PFSK-1 (cell line): ENCODE data around the gene NUDT16L1.

Source experiments
- POLR2AphosphoS5 ChIP-seq: IDR thresholded peaks from 2 replicates; pipeline ENCODE4 v1.6.1; 2012; ENCODE audit warnings: low read depth, mild to moderate bottlenecking, control low read depth, low read length, moderate library complexity
- REST ChIP-seq, 2 experiments: IDR thresholded peaks; 2 replicates each; pipeline versions ENCODE4 v1.6.1 to v1.8.0; 2011 to 2012; ENCODE audit warnings: low read depth in 2 of 2, low read length in 2 of 2, control low read depth in 1 of 2, inconsistent platforms in 1 of 2, mild to moderate bottlenecking in 1 of 2, moderate library complexity in 1 of 2; ENCODE audit not compliant: insufficient read depth in 1 of 2
- TAF1 ChIP-seq: IDR thresholded peaks from 2 replicates; pipeline ENCODE4 v1.6.1; 2012; ENCODE audit warnings: low read length, control low read depth, borderline replicate concordance; ENCODE audit not compliant: insufficient read depth

DNA sequence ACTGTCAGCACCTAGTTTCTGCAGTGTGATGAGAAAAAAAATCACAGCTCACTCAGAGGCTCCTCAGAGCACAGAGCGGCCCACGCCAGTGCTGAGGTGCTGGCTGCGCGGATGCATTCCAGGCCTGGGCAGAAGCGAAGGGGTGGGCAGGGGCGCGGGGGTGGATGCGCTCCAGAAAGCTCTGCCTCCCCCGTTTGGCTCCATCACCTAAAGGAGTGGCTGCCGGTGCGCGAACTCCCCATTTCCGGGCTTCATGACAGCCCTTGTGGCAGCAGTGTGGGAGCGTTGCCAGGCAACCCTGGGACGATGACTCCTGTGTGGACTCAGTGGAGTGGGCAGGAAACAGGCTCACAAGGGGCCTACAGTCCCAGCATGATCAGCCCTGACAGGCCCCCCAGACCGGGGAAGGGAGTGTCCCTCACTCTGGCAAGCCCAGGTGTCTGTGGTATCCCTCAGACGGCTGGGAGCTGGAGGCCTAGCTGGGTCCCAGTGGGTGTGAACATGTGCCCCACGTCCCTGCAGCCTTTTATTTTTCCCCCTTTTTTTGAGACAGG, 32.8 kb upstream of the NUDT16L1 start:
- no peak for TF ChIP-seq TAF1
- TF ChIP-seq POLR2AphosphoS5, result no peak
- no peak for TF ChIP-seq REST (IDR thresholded peaks at IDR 0.05; ENCODE audit: insufficient read depth in 1 of 2, low read depth in 2 of 2, low read length in 2 of 2)
